Stimulated activated CD8-positive, alpha-beta memory T cell treated with anti-CD3 and anti-CD28 coated beads, Interleukin-12 subunit alpha, Interleukin-12 subunit beta, amount 100 ng/mL, for 1 hour (primary cell): ENCODE results near the gene LOXL4.
"Not testable (repeated sequence)": the region's sequence is repeated elsewhere in the genome, so short reads cannot be mapped to it uniquely, and the experiment has no call there.

Experiments used
- DNase-seq: peaks from one replicate; pipeline ENCODE4 v3.0.0-alpha.2; 2020; ENCODE audit warnings: low read depth

LOXL4 gene

DNA sequence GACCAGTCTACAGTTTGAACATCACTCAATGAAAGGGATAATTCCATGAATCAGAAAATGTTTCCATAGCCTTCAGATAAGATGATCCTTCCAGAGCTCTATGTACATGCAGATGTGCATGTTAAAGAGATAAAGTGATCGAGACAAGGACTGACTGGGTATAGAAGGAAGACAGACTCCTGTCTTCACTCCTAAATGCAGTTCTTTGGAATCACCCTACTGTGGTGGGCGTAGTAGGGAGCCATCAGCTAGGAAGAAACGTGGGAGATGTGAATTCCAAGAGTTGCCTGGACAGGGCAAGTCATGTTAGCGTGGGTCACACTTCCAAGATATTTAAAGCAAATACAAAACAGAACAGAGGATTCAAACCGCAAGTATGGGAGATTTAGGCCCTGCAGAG, 23.9 kb downstream of the LOXL4 start:
- no peak for DNase-seq

DNA sequence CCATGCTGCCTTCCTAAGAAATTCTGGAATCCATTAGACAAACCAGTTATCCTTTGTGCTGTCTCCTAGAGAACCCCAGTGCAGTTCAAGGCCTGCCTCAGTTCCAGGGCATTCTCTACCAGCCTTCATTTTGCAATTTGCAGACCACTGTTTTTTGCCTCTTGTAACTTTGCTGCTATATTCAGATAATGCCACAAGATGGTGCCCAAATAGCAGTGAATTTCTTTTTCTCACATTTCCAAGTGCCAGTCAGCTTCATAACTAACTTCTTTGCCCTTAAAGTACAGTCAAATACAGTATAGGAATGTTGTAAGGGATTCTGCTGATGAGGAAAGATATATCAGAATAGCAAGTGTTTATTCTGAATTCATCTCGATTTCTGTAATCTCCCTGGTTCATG, 25.2 kb downstream of the LOXL4 start:
- DNase-seq: no peak

DNA sequence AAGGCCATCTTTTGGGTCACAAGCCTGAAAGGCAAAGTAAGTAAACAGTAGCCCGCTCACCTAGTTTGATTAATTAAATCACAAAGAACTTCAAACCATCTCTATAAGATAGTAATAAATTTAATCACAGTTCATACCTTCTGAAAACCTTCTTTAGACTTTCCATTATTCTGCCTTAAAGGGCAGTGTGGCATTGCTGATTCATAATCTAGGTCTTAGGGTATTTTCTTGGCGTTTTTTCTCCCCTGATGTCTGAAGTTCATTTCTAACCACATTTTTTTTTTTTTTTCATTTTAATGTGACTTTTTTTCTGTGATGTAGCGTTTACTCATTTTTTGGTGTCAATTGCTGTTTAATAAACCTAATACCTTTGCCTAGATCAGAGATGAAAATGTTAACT, 27.5 kb downstream of the LOXL4 start:
- DNase-seq: no peak

DNA sequence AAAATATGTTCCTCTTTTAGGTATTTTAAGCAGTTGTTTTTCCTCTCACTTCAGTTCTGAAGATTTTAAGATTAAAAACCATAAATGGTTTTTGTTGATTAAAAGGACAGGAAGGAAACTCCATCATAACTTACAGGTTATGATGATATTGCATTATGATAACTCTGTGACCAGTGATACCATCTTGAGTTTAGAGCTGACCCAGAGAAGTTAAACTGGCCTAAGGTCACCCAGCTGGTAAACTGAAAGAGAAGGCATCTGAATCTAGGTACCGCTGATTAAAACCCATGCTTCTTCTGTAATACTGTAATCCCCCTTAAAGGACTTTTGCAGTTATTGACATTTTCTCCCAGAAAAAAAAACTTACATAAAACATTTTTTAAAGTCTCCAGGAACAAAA, 29.6 kb downstream of the LOXL4 start:
- DNase-seq: no peak

DNA sequence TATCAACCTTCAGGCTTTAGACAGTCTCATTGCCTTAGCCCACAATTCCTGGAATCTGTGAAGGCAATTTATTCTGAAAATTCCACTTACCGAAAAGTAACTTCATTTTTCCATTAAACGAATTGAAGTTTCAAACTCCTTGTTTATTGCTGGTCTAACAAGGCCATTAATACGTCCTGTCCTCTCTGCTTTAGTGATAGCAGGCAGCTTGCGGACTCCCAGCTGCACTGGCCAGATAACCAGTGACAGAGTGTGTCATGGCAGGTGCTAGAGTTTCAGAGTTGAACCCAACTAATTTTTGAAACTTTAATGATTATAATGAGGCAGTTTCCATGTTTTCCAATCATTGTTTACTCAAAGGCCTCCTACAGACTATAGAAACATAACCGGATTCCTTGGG, 31.1 kb downstream of the LOXL4 start:
- DNase-seq: no peak

DNA sequence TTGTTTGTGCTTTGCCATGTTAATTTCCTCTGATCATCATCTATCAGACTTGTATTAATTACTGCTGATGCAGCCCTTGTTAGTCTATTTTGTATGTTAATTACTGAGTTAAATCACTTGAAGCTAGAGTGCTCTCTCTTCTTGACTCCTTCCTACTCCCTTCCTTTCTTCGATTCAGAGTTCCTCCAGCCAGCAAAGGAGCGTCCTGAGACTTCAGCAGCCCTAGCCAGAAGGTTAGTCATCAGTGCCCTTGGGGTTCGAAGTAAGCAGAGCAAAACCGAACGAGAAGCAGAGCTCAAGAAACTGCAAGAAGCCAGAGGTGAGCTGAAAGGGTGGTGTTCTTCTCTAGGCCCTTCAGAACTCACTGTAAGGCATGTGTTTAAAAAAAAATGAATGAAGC, 32.1 kb downstream of the LOXL4 start:
- no peak for DNase-seq

DNA sequence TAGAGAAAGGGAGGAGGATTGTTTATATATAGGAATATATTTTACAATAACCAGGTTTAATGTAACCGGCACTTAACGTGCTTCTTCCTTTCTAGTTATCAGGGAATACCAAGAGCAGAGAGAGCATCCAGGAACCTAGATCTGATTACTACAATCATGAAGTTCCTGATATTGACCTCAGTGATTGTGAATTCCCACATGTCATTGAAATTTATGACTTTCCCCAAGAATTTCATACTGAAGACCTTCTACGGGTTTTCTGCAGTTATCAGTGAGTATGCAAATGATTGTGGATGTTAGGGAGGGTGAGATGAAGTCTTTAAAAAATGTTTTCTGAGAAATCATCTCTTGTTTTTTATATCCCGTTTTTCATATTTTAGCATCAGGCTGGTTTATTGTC, 36.6 kb downstream of the LOXL4 start:
- no peak for DNase-seq

DNA sequence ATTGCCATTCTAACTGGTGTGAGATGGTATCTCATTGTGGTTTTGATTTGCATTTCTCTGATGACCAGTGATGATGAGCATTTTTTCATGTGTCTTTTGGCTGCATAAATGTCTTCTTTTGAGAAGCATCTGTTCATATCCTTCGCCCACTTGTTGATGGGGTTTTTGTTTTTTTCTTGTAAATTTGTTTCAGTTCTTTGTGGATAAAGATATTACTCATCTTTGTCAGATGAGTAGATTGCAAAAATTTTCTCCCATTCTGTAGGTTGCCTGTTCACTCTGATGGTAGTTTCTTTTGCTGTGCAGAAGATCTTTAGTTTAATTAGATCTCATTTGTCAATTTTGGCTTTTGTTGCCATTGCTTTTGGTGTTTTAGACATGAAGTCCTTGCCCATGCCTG, 39.7 kb downstream of the LOXL4 start:
- DNase-seq: not testable (repeated sequence)

DNA sequence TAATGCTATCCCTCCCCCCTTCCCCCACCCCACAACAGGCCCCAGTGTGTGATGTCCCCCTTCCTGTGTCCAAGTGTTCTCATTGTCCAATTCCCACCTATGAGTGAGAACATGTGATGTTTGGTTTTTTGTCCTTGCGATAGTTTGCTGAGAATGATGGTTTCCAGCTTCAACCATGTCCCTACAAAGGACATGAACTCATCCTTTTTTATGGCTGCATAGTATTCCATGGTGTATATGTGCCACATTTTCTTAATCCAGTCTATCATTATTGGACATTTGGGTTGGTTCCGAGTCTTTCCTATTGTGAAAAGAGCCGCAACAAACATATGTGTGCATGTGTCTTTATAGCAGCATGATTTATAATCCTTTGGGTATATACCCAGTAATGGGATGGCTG, 40.3 kb downstream of the LOXL4 start:
- DNase-seq: not testable (repeated sequence)

DNA sequence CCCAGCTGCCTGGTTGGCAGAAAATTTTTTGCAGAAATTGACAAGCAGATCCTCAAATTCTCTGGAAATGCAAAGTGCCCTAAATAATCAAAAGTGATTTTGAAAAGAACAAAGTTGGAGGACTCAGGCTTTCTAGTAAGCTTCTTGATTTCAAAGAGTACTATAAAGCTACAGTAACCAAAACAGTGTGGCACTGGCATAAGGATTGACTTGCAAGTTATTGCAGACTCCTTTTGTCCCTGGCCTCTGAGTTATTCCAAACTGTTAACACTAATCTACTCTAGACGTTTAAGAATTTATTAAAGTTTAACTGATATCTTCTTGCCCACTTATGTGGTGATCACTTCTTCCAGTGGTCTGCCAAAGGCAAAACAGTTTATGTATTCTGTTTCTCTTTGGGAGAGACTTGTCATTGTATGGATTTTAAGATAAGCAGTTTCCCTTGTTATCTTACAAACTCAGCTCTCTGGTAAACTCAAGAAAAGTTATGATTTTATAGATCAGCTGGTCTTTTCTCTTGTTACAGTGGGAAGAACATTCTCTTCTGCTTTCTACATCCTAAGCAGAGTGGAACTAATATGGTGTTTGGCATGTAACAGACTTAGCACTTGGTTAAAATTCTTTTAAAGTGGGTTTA, 41.4 kb downstream of the LOXL4 start:
- no peak for DNase-seq

DNA sequence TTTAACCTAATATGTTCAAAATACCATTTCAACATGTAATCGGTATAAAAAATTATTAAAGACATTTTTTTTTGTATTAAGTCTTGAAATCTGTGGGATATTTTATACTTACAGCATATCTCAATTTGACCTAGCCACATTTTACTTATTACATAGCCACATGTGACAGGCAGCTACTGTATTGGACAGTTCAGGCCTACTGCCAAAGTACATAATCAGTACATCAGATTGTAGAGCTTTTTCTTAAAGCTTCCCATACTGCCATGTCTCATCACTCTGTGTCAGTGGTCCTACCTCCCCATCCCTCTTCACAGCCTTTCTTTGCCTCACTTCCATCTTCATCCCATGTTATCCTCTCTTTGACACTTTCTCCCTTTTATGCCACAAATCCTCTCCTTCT, 43.0 kb downstream of the LOXL4 start:
- DNase-seq: no peak

DNA sequence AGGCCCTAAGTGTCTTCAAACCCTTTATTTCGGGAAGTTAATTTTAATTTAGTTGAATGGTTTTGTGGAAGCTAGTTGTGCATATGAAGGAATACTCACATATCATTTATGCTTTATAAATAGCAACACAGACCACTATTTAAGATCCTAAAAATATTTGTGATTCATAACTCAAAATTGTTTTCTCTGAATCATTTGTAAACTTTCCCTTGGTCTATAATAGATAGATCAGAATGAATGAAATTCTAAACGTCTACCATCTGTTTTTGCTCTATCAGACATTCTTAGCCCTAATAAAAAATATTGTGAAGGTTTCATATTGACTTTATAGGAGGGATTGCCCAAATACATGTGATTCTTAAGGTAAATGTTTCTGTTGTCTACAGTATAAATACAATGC, 43.5 kb downstream of the LOXL4 start:
- no peak for DNase-seq

DNA sequence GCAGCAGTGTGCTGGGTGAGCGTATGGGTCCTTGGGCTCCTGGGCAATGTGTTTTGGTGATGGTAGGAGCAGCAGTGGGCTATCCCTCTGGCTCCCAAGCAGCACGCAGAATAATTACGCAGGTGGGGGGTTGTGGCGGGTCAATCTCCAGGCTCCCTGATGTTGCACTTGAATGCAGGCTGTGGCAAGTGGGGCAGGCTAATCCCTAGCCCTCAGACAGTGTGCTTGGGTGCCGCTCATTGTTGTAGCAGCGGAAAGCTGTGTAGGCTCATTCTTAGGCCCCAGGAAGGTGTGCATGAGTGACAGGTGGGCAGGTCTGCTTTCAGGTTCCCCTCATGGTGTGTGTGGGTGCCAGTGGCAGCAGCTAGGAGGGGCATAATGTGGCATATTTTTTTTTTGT, 44.1 kb downstream of the LOXL4 start:
- no peak for DNase-seq

DNA sequence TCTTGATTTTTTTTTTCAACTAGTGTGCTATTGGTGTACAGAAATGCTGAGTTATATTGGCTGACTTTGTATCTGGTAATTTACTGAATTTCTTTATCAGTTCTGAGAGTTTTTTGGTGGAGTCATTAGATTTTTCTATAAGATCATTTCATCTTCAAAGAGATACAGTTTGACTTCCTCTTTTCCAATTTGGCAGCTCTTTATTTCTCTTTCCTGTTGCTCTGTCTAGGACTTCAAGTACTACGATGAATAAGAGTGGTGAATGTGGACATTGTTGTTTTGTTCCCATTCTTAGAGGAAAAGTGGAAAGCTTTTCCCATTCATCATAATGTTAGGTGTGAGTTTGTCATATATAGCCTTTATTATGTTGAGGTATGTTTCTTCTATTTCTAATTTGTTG, 50.2 kb downstream of the LOXL4 start:
- no peak for DNase-seq

DNA sequence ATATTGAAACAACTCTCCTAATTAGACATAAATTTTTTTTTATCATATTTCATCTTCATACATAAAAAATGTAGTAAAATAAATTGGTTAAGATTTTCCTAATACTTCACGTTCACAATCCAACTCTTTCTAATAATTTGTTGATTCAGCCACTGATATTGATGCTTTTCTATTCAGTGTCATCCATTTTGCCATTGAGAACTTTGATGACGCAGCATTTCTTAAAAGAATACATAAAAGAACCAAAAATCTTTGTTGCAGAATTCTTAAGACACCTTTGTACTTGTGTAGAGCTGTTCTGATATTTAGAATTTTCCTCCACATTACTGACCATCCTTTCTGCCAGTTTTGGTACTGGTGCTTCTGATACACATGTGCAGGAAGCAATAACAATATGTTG, 52.6 kb downstream of the LOXL4 start:
- DNase-seq: no peak

DNA sequence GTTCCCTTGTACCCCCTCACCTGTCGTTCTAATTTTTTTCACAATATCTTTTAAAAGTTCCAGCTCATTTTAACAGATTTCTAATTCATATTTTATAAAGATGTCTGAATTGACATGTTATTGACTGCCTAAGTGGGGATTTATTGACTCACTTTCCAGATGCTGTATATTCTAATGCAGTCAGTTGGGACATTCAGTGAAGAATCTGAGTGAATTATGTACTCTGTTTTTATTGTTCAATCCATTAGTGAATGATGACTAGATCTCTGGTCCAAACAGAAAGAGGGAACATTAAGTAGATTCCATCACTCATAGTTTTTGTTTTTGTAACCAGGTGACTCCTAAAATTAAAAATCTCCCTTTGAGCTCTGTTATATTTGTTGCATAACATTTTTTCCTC, 54.3 kb downstream of the LOXL4 start:
- DNase-seq: no peak

DNA sequence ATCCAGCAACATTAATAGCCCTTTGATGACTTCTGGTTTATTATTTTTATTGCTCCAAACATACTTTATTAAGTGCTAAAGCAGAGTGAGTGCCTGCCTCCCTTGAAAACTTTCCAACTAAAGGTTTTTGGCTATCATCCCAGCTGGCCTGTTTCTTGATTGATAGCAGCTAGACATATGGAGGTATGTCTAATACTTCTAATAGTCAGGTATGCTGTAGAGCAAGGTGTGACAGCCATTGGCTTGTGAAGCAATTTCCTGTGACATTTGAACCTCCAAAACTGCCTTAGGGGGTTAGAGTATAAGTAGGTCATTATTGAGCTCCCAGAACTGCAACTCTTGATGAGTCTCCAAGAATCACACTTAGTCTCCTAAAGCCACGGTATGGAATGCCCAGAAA, 55.8 kb downstream of the LOXL4 start:
- no peak for DNase-seq

DNA sequence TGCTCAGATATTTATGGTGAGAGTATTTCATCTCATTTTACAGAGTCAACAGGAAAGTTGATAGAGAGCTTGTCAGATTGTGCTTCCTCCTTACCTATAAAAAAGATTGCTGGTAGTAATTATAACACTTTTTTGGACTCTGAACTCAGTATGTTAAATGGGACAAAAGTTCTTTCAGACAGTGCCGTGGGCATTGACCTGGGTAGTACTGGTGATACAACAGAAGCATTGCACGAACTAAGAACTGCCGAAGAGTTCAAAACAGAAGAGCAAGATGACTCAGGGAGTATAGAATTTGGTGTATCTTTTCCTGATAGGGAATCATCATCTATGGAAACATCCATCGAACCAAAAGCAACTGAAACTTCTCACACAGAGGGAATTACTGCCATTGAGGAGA, 58.6 kb downstream of the LOXL4 start:
- no peak for DNase-seq

DNA sequence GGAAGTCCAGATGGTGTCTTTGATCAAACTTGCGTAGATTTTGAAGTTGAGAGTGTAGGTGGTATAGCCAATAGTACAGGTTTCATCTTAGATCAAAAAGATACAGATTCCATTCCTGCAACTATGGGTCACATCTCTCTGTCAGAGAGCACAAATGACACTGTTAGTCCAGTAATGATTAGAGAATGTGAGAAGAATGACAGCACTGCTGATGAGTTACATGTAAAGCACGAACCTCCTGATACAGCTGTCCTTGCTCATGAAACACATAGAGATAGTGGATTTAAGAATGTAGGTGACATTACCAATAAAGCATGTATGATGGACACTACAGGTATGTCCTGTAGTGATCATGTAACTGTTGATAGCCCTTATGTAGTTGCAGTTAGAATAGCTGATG, 59.1 kb downstream of the LOXL4 start:
- no peak for DNase-seq

DNA sequence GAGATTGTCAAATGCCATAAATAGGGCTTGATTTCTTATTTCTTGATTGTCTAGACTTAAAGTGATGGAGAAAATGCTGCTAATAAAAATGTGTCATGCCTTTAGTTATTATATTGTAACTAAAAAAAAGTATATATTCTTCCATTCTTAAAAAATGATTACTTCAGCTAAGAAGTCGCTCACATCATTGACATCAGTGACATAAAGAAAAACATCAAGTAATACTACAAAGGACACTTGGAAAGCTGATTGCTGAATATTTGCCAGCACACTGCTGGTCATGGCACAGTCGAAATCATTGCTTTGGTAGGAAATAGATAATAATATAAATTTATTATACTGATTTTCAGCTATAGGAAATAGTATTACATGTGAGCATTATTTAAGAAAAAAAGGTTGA, 62.6 kb downstream of the LOXL4 start:
- DNase-seq: no peak

DNA sequence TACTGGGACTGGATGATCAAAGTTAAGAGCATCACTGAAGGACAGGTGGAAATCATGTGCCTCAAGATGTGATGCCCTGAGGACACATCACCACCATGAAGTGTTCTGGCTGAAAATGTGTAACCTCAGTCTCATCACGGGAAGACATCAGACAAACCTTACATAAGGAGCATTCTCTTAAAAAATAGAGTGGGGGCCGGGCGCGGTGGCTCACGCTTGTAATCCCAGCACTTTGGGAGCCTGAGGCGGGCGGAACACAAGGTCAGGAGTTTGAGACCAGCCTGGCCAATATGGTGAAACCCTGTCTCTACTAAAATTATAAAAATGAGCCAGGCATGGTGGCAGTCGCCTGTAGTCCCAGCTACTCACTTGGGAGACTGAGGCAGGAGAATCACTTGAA, 65.6 kb downstream of the LOXL4 start:
- DNase-seq: no peak

DNA sequence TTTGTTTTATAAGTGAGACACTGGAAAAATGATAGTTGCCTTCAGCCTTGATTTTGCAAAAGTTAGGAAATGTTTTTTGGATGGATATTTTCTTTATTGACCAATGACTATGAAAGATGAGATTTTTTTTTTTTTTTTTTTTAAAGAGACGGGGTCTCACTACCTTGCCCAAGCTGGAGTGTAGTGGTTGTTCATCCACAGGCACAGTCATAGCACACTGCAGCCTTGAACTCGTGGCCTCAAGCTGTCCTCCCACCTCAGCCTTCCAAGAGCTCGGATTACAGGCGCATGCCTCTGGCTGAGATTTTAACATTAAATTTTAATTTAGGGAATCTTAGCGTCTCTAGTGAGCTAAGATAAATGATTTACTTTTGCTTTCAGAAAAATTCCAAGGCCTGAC, 66.2 kb downstream of the LOXL4 start:
- no peak for DNase-seq
